ENCODE measurements around the gene PHC2.

DNA sequence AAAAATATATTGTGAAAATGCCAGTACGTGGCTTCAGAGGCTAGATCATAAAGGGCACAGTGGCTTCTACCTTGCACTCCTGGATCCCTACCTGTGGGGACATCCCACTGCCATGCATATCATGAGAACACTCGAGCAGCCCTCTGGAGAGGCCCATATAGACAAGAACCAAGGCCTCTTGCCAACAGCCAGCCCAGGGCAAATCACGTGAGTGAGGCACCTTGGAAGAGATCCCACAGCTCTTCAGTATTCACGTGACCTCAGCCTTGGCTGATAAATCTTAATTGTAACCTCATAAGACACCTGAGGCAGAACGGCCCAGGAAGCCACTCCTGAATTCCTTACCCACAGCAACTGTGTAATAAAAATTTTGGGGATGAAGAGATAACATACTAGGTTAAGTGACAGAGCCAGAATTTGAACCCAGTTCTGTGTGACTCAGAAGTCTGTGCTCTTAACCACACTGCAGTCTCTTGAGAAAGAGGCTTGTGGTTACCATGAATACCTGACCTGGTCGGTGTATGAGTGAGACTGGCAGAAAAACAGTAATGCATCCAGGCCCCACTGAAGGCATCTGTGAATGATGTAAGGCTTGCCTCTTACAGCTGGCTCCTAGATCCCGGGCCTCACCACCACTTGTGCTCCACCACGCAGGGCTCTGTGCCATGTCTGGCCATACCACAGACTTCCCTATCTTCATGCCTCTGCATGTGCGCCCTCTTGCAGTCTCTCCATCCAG is 103.1 kb downstream of the PHC2 start:
- no peak for TF ChIP-seq POLR2A (IDR thresholded peaks at IDR 0.05)
- TF ChIP-seq EP300 (IDR thresholded peaks at IDR 0.05), result no peak
- TF ChIP-seq, protein P1, sequence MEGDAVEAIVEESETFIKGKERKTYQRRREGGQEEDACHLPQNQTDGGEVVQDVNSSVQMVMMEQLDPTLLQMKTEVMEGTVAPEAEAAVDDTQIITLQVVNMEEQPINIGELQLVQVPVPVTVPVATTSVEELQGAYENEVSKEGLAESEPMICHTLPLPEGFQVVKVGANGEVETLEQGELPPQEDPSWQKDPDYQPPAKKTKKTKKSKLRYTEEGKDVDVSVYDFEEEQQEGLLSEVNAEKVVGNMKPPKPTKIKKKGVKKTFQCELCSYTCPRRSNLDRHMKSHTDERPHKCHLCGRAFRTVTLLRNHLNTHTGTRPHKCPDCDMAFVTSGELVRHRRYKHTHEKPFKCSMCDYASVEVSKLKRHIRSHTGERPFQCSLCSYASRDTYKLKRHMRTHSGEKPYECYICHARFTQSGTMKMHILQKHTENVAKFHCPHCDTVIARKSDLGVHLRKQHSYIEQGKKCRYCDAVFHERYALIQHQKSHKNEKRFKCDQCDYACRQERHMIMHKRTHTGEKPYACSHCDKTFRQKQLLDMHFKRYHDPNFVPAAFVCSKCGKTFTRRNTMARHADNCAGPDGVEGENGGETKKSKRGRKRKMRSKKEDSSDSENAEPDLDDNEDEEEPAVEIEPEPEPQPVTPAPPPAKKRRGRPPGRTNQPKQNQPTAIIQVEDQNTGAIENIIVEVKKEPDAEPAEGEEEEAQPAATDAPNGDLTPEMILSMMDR (IDR thresholded peaks at IDR 0.05), result no peak
- no peak for TF ChIP-seq POLR2AphosphoS5 (IDR thresholded peaks at IDR 0.05)
